ENCODE measurements around the gene ABHD6.

ABHD6 gene

DNA sequence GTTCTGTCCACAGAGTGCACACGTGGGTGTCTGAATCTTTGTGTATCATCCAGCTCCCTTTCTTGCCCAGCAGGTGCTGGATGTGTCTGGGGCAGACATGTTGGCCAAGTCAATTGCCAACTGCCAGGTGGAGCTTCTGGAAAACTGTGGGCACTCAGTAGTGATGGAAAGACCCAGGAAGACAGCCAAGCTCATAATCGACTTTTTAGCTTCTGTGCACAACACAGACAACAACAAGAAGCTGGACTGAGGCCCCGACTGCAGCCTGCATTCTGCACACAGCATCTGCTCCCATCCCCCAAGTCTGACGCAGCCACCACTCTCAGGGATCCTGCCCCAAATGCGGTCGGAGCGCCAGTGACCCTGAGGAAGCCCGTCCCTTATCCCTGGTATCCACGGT is 55.9 kb downstream of the ABHD6 start:
- DNase-seq (ENCODE audit: insufficient read length, low spot score) = no peak
- FAIRE-seq = no peak
- no peak for TF ChIP-seq POLR2A (IDR thresholded peaks at IDR 0.05; ENCODE audit: low read depth, low read length)

DNA sequence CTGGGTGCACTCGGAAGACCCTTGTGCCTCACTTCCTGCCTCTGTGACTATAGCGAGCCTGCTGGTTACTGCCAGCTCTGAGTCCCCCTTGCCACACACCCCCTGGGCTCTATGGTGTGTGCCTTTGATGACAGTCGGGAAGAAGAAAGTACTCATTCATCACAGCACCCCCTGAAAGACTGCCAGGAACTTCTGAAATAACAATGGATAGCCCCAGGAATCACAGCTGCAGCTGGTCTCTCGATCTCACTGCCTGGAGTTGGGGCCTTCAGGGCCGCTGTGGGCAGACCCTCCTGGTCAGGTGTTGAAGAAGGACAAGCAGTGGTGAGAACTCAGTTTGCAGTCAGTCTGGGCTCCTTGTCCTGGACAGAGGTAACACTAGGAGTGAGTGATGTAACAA is 58.7 kb downstream of the ABHD6 start:
- TF ChIP-seq POLR2A (IDR thresholded peaks at IDR 0.05; ENCODE audit: low read depth, low read length) = no peak
- DNase-seq (ENCODE audit: insufficient read length, low spot score) = no peak
- no peak for FAIRE-seq

DNA sequence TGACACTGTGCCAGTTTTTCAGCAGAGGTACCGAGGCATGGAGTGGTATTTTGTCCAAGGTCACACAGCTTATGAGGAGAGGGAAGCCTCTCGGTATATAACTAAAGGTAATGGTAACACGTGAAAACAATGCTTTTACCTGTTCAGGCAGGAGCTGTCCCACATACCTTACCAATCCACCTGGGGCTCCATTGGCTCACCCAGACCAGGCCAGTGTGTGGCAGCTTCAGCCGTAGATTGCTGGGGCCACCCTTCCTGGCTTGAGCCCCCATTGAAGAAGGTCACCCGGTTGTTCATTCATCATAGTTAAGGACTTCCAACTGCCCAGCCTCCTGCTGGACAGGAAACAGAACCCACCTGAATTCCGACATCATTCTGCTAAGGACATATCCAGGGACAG is 59.3 kb downstream of the ABHD6 start:
- no peak for DNase-seq (ENCODE audit: insufficient read length, low spot score)
- no peak for FAIRE-seq
- TF ChIP-seq POLR2A (IDR thresholded peaks at IDR 0.05; ENCODE audit: low read depth, low read length) = no peak

DNA sequence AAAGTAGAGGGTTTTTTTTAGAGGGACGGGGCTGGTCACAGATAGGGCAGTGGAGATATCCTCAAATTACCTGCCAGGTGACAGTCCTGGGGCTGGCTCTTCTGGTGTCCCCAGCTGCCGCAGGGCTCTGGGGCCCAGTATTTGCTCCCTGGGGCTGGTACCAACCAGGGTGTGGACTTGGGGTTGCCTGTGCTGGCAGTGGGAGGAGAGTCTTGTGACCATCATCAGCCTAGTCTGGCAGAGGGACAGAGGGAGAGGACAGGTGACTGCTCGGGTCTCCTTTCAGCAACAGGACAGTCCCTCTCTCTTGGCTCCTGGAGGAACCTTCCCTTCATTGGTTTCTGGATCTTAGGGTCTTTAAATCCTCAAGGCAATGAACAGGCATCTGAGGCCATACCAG is 60.6 kb downstream of the ABHD6 start:
- DNase-seq (ENCODE audit: insufficient read length, low spot score) (no peak), FAIRE-seq (no peak)
- no peak for TF ChIP-seq POLR2A (IDR thresholded peaks at IDR 0.05; ENCODE audit: low read depth, low read length)

DNA sequence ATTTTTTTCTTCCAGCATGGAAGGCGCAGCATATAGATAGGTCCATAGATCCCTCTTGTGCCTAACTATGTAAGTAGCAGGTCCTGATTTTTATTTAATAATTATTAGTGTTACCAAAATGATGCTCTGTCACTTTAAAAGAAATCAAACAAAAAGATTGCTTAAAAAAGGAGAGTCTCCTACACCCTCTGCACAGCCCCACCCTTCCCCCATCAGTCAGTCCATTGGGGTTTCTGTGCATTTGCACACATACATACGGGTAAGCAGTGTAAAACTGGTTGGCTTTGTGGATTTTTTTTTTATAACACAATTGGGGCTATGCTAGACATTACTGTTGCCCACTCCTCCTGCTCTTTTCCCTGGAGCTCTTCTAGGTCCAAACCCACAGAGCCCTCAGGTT is 61.5 kb downstream of the ABHD6 start:
- DNase-seq (ENCODE audit: insufficient read length, low spot score) (no peak), FAIRE-seq (no peak)
- no peak for TF ChIP-seq POLR2A (IDR thresholded peaks at IDR 0.05; ENCODE audit: low read depth, low read length)

DNA sequence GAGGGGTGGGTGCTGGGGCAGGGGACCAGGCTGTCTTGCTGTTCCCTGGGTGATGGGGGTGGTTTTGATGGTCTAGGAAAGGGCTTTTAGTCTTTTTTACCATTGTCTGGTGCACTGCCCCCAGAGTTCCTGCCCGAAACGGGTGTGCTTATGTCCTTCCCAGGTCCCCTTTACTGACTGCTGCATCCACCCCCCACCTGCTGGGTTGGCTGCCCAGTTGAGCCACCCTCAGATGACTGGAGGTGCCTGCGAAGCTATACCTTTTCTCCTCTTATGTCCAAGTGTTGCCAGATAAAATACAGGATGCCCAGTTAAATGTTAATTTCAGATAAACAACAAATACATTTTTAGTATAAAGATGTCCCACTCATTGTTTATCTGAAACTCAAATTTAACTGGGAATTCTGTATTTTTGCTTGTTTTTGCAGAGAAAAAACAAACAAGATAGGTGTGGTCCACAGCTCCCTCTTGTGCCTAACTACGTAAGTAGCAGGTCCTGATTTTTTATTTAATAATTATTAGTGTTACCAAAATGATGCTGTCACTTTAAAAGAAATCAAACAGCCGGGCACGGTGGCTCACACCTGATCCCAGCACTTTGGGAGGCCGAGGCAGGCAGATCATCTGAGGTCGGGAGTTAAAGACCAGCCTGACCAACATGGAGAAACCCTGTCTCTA is 62.4 kb downstream of the ABHD6 start:
- no peak for TF ChIP-seq POLR2A (IDR thresholded peaks at IDR 0.05; ENCODE audit: low read depth, low read length)
- FAIRE-seq (no peak), DNase-seq (ENCODE audit: insufficient read length, low spot score) (no peak)

DNA sequence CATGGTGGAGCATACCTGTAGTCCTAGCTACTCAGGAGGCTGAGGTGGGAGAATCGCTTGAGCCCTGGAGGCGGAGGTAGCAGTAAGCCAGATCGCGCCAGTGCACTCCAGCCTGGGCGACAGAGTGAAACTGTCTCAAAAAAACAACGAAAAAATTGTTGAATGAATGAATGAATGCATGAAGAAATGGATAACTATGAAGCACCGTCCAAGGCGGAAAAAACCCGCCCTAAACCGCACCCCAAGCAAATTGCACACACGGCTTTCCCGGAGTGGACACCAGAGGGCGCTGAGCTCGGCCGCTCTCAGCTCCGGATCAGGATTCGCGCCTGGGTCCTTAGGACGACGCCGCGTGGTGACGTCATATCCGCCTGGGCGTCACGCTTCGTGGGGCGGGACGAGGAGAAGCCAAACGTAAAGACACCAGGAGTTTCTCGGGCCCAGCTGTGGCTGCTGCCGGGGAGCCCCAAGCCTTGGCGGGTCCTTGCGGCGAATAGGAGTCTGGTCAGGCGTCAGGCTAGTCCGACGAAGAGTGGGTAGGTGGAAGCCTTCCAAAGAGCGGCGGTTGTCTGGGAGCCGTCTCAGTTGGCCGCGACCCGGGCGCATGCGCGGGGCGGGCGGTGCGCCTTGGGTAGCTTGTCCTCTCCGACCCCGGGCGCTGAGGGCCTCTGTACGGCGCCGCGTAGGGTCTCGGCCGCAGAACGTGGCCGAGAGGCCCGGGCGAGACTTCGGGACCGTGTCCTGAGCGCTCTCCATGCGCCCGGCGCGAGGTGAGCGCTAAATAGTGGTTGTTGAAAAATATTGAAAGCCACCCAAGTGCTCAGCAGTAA is 68.5 kb downstream of the ABHD6 start, which contains the start of the genes HTD2 and RPP14:
Gene HTD2 (plus strand): TSS at position 639 of the 830 bp plus-strand sequence. CDS start 11,094 bp downstream, outside the sequence.
Gene RPP14 (plus strand): TSS at position 364 of the 830 bp plus-strand sequence. CDS start 4,085 bp downstream, outside the sequence.
- TF ChIP-seq POLR2A (IDR thresholded peaks at IDR 0.05; ENCODE audit: low read depth, low read length) = peak; percentile 72
- FAIRE-seq (peak; percentile 45), DNase-seq (ENCODE audit: insufficient read length, low spot score) (peak; percentile 86)

DNA sequence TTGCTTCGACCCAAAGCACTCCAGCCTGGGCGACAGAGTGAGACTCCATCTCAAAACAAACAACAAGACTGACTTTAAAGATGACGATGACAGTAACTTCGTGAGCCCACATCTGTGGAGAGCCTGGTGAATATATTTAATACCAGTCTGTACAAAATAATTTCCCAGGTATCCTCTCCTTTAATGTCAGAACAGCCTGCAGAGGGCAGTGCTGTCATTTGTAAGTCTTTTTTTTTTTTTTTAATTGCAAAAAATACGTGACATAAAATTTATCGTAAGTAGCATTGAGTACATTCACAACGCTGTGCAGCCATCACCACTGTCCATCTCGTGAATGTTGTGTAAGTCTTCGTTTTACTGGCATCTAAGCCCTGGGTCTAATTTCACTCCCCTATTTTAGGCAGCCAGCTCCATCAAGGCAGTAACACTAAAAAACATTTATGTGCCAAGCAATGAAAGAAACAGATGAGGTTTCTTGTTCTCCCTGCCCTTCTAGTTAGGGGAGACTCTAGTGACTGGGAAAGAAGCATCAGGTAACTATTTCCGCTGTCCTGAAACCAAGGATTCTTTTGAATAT is 70.1 kb downstream of the ABHD6 start:
- no peak for TF ChIP-seq POLR2A (IDR thresholded peaks at IDR 0.05; ENCODE audit: low read depth, low read length)
- DNase-seq (ENCODE audit: insufficient read length, low spot score) = no peak
- no peak for FAIRE-seq

DNA sequence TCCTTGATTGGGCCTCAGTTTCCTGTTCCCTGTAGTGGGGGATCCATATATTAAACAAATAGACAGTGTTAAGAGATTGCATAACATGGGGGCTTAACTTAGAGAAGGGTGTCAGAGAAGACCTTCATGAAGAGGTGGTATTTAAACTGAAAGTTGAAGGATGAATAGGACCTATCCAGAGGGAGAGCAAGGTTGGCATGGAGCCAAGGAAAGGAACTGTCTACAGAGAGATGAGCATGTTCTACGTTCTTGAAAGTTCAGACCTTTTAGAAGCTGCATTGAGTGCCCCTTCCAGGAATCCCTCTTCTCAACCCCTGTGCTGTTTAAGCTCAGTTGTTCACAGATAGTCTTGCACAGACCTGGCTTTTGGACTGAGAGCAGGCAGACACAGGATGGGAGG is 71.1 kb downstream of the ABHD6 start:
- TF ChIP-seq POLR2A (IDR thresholded peaks at IDR 0.05; ENCODE audit: low read depth, low read length) = no peak
- DNase-seq (ENCODE audit: insufficient read length, low spot score) (no peak), FAIRE-seq (no peak)

DNA sequence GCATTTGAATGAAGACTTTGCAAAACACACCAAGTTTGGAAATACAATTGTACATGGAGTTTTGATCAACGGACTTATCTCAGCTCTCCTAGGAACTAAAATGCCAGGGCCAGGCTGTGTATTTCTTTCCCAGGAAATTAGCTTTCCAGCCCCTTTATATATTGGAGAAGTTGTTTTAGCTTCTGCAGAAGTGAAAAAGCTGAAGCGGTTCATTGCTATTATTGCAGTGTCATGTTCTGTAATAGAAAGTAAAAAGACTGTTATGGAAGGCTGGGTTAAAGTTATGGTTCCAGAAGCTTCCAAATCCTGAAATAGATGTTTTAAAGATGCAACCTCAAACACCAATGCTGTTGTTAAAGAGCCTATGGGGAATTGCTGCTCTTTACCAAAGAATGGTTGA is 80.2 kb downstream of the ABHD6 start:
- no peak for FAIRE-seq
- TF ChIP-seq POLR2A (IDR thresholded peaks at IDR 0.05; ENCODE audit: low read depth, low read length) = no peak
- no peak for DNase-seq (ENCODE audit: insufficient read length, low spot score)

DNA sequence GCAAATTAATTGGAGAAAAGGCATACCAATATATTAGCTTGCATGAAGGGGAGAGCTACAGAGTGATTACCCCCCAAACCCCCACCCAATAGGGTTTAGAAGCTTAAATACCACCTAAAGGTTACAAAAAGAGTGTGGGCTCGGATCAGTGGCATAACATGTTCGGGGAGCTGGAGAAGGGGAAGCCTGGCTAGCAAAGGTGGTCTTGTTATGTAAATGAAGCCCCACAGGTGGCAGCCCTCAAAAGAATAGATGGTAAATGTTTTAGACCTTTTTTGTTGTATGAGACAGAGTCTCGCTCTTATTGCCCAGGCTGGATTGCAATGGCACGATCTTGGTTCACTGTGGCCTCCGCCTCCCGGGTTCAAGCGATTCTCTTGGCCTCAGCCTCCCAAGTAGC is 84.2 kb downstream of the ABHD6 start:
- no peak for TF ChIP-seq POLR2A (IDR thresholded peaks at IDR 0.05; ENCODE audit: low read depth, low read length)
- FAIRE-seq (no peak), DNase-seq (ENCODE audit: insufficient read length, low spot score) (no peak)

DNA sequence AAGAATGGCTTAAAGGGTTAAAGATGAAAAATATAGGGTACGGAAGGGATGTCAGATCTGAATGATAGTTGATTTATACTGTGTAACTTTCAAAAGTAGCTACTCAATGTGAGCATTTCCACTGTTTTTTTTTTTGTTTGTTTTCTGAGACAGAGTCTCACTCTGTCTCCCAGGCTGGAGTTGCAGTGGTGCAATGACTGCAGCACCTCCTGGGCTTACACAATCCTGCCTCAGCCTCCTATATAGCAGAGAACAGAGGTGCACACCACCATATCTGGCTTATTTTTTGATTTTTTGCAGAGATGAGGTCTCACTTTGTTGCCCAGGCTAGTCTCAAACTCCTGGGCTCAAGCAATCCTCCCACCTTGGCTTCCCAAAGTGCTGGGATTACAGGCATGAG is 85.2 kb downstream of the ABHD6 start:
- FAIRE-seq (no peak), DNase-seq (ENCODE audit: insufficient read length, low spot score) (no peak)
- TF ChIP-seq POLR2A (IDR thresholded peaks at IDR 0.05; ENCODE audit: low read depth, low read length) = no peak

DNA sequence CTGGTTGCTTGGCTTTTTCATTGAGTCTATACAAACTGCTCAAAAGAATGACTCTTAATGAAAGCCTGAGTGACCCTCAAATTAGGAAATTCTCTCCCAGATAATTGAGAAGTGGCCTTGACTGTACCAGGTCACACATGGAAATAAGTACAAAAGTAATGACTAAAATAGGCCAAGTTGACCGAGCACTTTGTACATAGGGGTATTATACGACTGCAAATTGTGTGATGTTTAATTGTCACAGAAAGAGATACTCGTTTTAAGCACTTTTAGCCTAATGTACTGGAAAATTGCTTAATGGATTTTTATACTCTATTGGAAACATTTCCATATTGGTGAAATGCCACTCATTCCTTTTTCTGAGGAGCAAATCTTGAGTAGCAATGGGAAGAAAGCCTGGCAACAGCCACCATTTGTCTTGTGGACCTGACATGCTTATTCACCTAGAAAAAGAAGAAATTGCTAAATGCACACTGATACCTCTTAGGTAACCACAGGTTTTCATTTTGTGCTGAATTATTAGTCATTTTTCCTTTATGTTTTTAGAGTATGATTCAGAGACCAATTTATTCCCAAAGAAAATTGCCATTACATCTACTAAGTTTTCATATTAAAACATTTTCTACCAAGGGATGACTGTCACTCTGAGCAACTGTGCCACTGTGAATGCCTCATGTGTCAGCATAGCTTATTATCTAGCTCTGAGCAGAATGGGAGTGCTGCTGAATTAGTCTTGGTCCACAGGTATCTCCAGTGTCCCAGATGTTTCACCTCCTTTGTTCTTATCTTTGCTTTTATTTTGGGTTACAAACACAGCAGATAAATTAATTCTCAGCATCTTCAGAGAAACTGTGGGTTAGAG is 86.2 kb downstream of the ABHD6 start:
- FAIRE-seq (peak; percentile 33), DNase-seq (ENCODE audit: insufficient read length, low spot score) (no peak)
- TF ChIP-seq POLR2A (IDR thresholded peaks at IDR 0.05; ENCODE audit: low read depth, low read length) = no peak
